Keratinocyte (primary cell): Measurements from ENCODE around the gene FSIP2. TPM values are rescaled to one million over a fixed set of nuclear protein-coding genes. Genes with fewer than 3 reads are reported as not detected.

Source experiments
- DNase-seq: peaks from one replicate; pipeline ENCODE4 v3.0.0-alpha.2; 2011; ENCODE audit warnings: low read depth, missing footprints, low spot score
- FAIRE-seq: peaks from 2 replicates; lab custom pipeline; 2011; peaks lifted over from hg19 to GRCh38; lab: Jason Lieb, UNC
- H2AFZ ChIP-seq: 2 replicates; pipeline ENCODE4 v1.6.0; 2012; ENCODE audit warnings: low read length, control low read depth, inconsistent platforms; ENCODE audit not compliant: control insufficient read depth
- H3K27ac ChIP-seq: 2 replicates; pipeline ENCODE4 v1.5.1; 2011; ENCODE audit warnings: low read length; ENCODE audit not compliant: control insufficient read depth, insufficient read depth
- H3K27me3 ChIP-seq: 3 replicates; pipeline ENCODE4 v1.6.0; 2011; ENCODE audit warnings: low read length; ENCODE audit not compliant: control insufficient read depth, insufficient read depth; ENCODE audit errors: extremely low read depth
- H3K36me3 ChIP-seq, 2 experiments: 2 replicates in 1 of 2; 3 replicates in 1 of 2; pipeline ENCODE4 v1.5.1; 2011; ENCODE audit warnings: low read length in 2 of 2, mild to moderate bottlenecking in 1 of 2; ENCODE audit not compliant: control insufficient read depth in 2 of 2, insufficient read depth in 2 of 2; ENCODE audit errors: extremely low read depth in 1 of 2
- H3K4me1 ChIP-seq: 3 replicates; pipeline ENCODE4 v1.5.1; 2011; ENCODE audit warnings: low read length; ENCODE audit not compliant: control insufficient read depth, insufficient read depth; ENCODE audit errors: extremely low read depth
- H3K4me2 ChIP-seq: 3 replicates; pipeline ENCODE4 v1.6.0; 2011; ENCODE audit warnings: low read depth, low read length; ENCODE audit not compliant: control insufficient read depth, insufficient read depth; ENCODE audit errors: extremely low read depth
- H3K4me3 ChIP-seq, 3 experiments: fragments of 200-600 bp in 1 of 3; sonication (generic) in 1 of 3; 2 replicates in 2 of 3; 3 replicates in 1 of 3; pipeline ENCODE4 v1.5.1; 2011 to 2016; ENCODE audit warnings: low read length in 3 of 3, mild to moderate bottlenecking in 3 of 3, control low read depth in 2 of 3, inconsistent platforms in 1 of 3, low read depth in 1 of 3, mixed read lengths in 1 of 3, mixed run types in 1 of 3, moderate library complexity in 1 of 3; ENCODE audit not compliant: control insufficient read depth in 2 of 3, insufficient read depth in 2 of 3; ENCODE audit errors: extremely low read depth in 1 of 3
- H3K79me2 ChIP-seq: 2 replicates; pipeline ENCODE4 v1.6.0; 2012; ENCODE audit warnings: low read length; ENCODE audit not compliant: control insufficient read depth, insufficient read depth
- H3K9ac ChIP-seq: 3 replicates; pipeline ENCODE4 v1.6.0; 2011; ENCODE audit warnings: low read length; ENCODE audit not compliant: control insufficient read depth, insufficient read depth; ENCODE audit errors: extremely low read depth
- H3K9me1 ChIP-seq: 3 replicates; pipeline ENCODE4 v1.6.0; 2011; ENCODE audit warnings: low read length; ENCODE audit not compliant: control insufficient read depth, insufficient read depth; ENCODE audit errors: extremely low read depth
- H3K9me3 ChIP-seq: 2 replicates; pipeline ENCODE4 v1.5.1; 2012; ENCODE audit warnings: low read depth, low read length; ENCODE audit not compliant: control insufficient read depth
- H4K20me1 ChIP-seq: 3 replicates; pipeline ENCODE4 v1.6.0; 2011; ENCODE audit warnings: low read length; ENCODE audit not compliant: control insufficient read depth, insufficient read depth; ENCODE audit errors: extremely low read depth
- EZH2 ChIP-seq: IDR thresholded peaks from one replicate; pipeline ENCODE4 v1.6.1; 2012; ENCODE audit warnings: inconsistent platforms, mild to moderate bottlenecking, low read length, moderate library complexity
- dilution Hi-C: fragments of 300-500 bp; cut with MboI; formaldehyde crosslinking; loops from one replicate; pipeline ENCODE4 v1.7.0; 2020; ENCODE audit warnings: low sequenced_read_pairs; ENCODE audit not compliant: extremely low pct_ligation_motif_present
- polyA plus RNA-seq, 5 experiments: library from polyadenylated mRNA; depleted of rRNA in 3 of 5; stranded (reverse) in 3 of 5; stranded (forward) in 1 of 5; unstranded in 1 of 5; fragments of >200 nt; gene quantifications; 1 replicate in 1 of 5; 2 replicates in 3 of 5; 3 replicates in 1 of 5; pipeline versions ENCODE4 v1.2.1 to v1.2.3, GENCODE V29; 2011 to 2012; ENCODE audit warnings: missing spikeins in 2 of 5, low read depth in 1 of 5, low replicate concordance in 1 of 5
- TF ChIP-seq, protein P1 (sequence below), 3 experiments: IDR thresholded peaks in 1 of 3; conservative IDR thresholded peaks in 1 of 3; optimal IDR thresholded peaks in 1 of 3; 2 replicates in 2 of 3; 3 replicates in 1 of 3; pipeline versions ENCODE3 to v1.5.1; 2011; ENCODE audit warnings: low read length in 3 of 3, mild to moderate bottlenecking in 3 of 3, moderate library complexity in 2 of 3, control low read depth in 1 of 3, inconsistent platforms in 1 of 3; ENCODE audit not compliant: insufficient read depth in 2 of 3; ENCODE audit errors: extremely low read depth in 1 of 3

Gene FSIP2
- polyA plus RNA-seq, 1 donor (not counting 4 experiments of a cell fraction or from before 2014, with no cell fraction given): 0.38 TPM

DNA sequence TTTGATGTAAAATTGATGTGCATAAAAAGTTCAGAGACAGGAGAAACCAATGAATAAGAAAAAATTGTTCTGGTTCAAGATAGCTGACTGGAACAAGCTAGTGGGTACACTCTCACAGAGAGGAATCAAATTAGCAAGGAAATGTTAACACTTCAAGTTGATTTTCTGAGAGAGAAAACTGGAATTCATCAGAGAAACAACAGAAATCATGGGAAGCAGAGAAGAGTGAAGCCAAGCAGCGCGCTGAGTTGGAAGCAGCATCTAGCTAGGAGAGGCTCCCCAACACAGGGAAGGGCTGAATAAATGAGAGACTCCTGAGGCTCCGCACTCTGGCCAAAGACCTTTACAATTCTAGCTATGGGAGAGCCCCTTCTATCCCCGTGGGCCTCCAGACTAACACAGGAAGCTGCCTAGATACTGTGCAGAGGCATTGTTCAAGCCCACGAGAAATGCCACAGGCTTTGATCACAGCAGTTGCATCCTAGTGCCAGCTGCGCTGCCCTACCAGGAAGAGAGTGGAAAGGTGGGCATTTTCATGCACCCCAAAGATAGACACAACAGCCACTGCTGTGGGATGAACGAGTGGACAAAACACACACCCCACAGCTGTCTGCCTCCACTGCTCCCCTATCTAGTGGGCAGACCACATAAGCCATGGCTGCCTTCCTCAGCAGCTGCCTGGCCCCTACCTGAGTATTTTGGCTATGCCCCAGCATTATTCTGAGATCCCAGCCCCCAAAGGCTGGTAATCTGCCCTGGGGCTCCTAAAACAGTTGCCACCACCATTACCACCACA is 136.7 kb downstream of the FSIP2 start:
- dilution Hi-C loops: no loop called here
- H2AFZ ChIP-seq: no peak overlapping the region
- no peak overlapping the region for H3K27ac ChIP-seq
- FAIRE-seq: no peak
- no peaks in the 10 kb centered on the region for H3K36me3 ChIP-seq
- no peaks in the 10 kb centered on the region for H3K9me1 ChIP-seq
- no peaks in the 10 kb centered on the region for H3K27me3 ChIP-seq
- TF ChIP-seq, protein P1, sequence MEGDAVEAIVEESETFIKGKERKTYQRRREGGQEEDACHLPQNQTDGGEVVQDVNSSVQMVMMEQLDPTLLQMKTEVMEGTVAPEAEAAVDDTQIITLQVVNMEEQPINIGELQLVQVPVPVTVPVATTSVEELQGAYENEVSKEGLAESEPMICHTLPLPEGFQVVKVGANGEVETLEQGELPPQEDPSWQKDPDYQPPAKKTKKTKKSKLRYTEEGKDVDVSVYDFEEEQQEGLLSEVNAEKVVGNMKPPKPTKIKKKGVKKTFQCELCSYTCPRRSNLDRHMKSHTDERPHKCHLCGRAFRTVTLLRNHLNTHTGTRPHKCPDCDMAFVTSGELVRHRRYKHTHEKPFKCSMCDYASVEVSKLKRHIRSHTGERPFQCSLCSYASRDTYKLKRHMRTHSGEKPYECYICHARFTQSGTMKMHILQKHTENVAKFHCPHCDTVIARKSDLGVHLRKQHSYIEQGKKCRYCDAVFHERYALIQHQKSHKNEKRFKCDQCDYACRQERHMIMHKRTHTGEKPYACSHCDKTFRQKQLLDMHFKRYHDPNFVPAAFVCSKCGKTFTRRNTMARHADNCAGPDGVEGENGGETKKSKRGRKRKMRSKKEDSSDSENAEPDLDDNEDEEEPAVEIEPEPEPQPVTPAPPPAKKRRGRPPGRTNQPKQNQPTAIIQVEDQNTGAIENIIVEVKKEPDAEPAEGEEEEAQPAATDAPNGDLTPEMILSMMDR (optimal IDR thresholded peaks at IDR 0.05 in 1 of 3, IDR thresholded peaks at IDR 0.05 in 1 of 3, conservative IDR thresholded peaks at IDR 0.05 in 1 of 3; ENCODE audit: extremely low read depth in 1 of 3, insufficient read depth in 2 of 3, low read length in 3 of 3): no peak
- TF ChIP-seq EZH2: no peak
- H3K9ac ChIP-seq: no peak overlapping the region
- no peaks in the 10 kb centered on the region for H3K79me2 ChIP-seq
- no peak for DNase-seq
- no peaks in the 10 kb centered on the region for H3K9me3 ChIP-seq
- no peak overlapping the region for H3K4me3 ChIP-seq
- H3K4me1 ChIP-seq: no peaks in the 10 kb centered on the region
- no peak overlapping the region for H3K4me2 ChIP-seq
- H4K20me1 ChIP-seq: no peaks in the 10 kb centered on the region

DNA sequence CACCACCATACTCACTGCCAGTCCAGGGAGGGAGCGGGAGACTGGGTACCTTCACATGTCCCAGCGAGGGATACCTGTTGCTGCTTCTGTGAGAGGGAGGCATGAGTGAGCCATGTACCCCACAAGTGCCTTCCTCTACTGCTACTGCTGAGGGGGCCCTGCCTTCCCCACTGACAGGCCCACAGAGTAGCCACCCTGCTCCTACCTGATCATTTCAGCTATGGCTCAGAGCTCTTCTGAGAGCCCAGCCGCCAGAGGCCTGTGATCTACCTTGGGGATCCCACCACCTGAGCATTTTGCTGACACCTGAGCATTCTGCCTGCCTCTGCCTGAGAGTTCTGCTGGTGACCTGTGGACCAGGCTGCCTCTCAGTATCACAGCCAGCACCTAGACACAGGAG is 137.6 kb downstream of the FSIP2 start:
- H3K27me3 ChIP-seq: no peaks in the 10 kb centered on the region
- dilution Hi-C loops: no loop called here
- H3K9me1 ChIP-seq: no peaks in the 10 kb centered on the region
- H3K27ac ChIP-seq: no peak overlapping the region
- no peak overlapping the region for H2AFZ ChIP-seq
- FAIRE-seq (no peak), DNase-seq (no peak)
- no peaks in the 10 kb centered on the region for H3K9me3 ChIP-seq
- H4K20me1 ChIP-seq: no peaks in the 10 kb centered on the region
- H3K4me2 ChIP-seq: no peak overlapping the region
- no peak overlapping the region for H3K9ac ChIP-seq
- no peaks in the 10 kb centered on the region for H3K79me2 ChIP-seq
- H3K36me3 ChIP-seq: no peaks in the 10 kb centered on the region
- no peaks in the 10 kb centered on the region for H3K4me1 ChIP-seq
- H3K4me3 ChIP-seq: no peak overlapping the region
- TF ChIP-seq EZH2: no peak
- TF ChIP-seq, protein P1 (optimal IDR thresholded peaks at IDR 0.05 in 1 of 3, IDR thresholded peaks at IDR 0.05 in 1 of 3, conservative IDR thresholded peaks at IDR 0.05 in 1 of 3; ENCODE audit: extremely low read depth in 1 of 3, insufficient read depth in 2 of 3, low read length in 3 of 3): no peak
